Upper lobe of right lung (tissue), 1 donor: ENCODE data around the gene TNRC6B. TPM values are rescaled to one million over a fixed set of nuclear protein-coding genes. Genes with fewer than 3 reads are reported as not detected.
A peak's percentile ranks its signal among the peaks of the same experiment; 100 is the strongest.
"Not testable (repeated sequence)": the region's sequence is repeated elsewhere in the genome, so short reads cannot be mapped to it uniquely, and the experiment has no call there.

Source experiments
- ATAC-seq: fragments of 200-7000 bp; cut with Tn5 transposase; one replicate; pipeline ENCODE4 v1.9.1; 2020; ENCODE audit warnings: mild to moderate bottlenecking, moderate library complexity
- DNase-seq: peaks from one replicate; pipeline ENCODE4 v3.0.0-alpha.2; 2020
- H3K27ac ChIP-seq: fragments of 200-600 bp; one replicate; pipeline ENCODE4 v1.8.0; 2022
- H3K27me3 ChIP-seq: fragments of 200-600 bp; one replicate; pipeline ENCODE4 v1.8.0; 2022; ENCODE audit warnings: mild to moderate bottlenecking
- H3K36me3 ChIP-seq: fragments of 200-600 bp; one replicate; pipeline ENCODE4 v1.8.0; 2022
- H3K4me1 ChIP-seq: fragments of 200-600 bp; one replicate; pipeline ENCODE4 v1.8.0; 2022
- H3K4me3 ChIP-seq: fragments of 200-600 bp; one replicate; pipeline ENCODE4 v1.8.0; 2022; ENCODE audit warnings: mild to moderate bottlenecking
- H3K9me3 ChIP-seq: fragments of 200-600 bp; one replicate; pipeline ENCODE4 v1.8.0; 2022
- intact Hi-C: fragments of 100-400 bp; cut with DNase I; formaldehyde crosslinking; loops from one replicate; pipeline ENCODE4 v1.11.0; 2022
- total RNA-seq: library from RNA; stranded (reverse); fragmentation: NEBNext Ultra II Directional; extraction: Animal tissue kit (Norgen Biotek cat#: 25700); gene quantifications from one replicate; pipeline ENCODE4 v1.2.1, GENCODE V29; 2021
- TF ChIP-seq, protein P1 (sequence below): fragments of 200-600 bp; IDR thresholded peaks from one replicate; pipeline ENCODE4 v1.8.0; 2022; ENCODE audit warnings: antibody characterized with exemption
- donor health status: DM: no; HTN: yes; CAD: no; lungs with severe emphysema.

Gene TNRC6B
- total RNA-seq, 1 donor from 2014 or later, result 46.4 TPM

DNA sequence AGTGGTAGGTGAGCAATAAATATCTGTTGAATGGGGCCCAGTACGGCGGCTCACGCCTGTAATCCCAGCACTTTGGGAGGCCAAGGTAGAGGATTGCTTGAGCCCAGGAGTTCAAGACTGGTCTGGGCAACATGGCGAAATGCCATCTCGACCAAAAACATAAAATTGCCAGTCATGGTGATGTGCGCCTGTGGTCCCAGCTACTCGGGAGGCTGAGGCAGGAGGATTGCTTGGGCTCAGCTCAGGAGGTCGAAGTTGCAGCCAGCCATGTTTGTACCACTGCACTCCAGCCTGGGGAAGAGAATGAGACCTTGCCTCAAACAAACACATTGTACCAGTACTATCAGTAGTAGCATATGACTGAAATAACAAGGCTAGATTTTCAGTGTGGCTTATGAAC is 196.8 kb downstream of the TNRC6B start:
- Histone ChIP-seq H3K27me3 (no peaks in the 10 kb centered on the region), H3K4me1 (no peaks in the 10 kb centered on the region), H3K27ac (no peak overlapping the region), H3K4me3 (no peak overlapping the region), H3K36me3 (peaks cover 6% of the 10 kb centered on the region), H3K9me3 (no peaks in the 10 kb centered on the region)
- DNase-seq (no peak), ATAC-seq (no peak)
- intact Hi-C loops, result no loop called here
- TF ChIP-seq, protein P1, sequence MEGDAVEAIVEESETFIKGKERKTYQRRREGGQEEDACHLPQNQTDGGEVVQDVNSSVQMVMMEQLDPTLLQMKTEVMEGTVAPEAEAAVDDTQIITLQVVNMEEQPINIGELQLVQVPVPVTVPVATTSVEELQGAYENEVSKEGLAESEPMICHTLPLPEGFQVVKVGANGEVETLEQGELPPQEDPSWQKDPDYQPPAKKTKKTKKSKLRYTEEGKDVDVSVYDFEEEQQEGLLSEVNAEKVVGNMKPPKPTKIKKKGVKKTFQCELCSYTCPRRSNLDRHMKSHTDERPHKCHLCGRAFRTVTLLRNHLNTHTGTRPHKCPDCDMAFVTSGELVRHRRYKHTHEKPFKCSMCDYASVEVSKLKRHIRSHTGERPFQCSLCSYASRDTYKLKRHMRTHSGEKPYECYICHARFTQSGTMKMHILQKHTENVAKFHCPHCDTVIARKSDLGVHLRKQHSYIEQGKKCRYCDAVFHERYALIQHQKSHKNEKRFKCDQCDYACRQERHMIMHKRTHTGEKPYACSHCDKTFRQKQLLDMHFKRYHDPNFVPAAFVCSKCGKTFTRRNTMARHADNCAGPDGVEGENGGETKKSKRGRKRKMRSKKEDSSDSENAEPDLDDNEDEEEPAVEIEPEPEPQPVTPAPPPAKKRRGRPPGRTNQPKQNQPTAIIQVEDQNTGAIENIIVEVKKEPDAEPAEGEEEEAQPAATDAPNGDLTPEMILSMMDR, result no peak

DNA sequence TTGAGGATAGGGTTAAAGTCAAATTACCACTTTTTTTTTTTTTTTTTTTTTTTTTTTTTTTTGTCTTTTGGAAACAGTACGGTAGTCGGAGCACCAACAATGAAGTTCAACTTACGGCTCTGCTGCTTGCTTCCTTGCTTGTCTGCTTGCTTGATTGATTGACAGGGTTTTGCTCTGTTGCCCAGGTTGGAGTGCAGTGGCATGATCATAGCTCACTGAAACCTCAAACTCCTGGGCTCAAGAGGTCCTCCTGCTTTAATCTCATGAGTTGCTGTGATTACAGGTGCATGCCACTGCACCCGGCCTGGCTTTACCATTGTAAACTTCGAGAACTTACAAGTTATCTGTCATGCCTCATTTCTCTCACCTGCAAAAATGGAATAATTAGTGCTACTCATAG is 198.4 kb downstream of the TNRC6B start:
- TF ChIP-seq, protein P1, result no peak
- DNase-seq (no peak), ATAC-seq (peak; percentile 87)
- no peaks in the 10 kb centered on the region for H3K27me3 ChIP-seq
- no peaks in the 10 kb centered on the region for H3K9me3 ChIP-seq
- no peaks in the 10 kb centered on the region for H3K4me1 ChIP-seq
- intact Hi-C loops, result no loop called here
- H3K27ac ChIP-seq, result no peak overlapping the region
- H3K36me3 ChIP-seq, result peaks cover 6% of the 10 kb centered on the region
- H3K4me3 ChIP-seq, result no peak overlapping the region

DNA sequence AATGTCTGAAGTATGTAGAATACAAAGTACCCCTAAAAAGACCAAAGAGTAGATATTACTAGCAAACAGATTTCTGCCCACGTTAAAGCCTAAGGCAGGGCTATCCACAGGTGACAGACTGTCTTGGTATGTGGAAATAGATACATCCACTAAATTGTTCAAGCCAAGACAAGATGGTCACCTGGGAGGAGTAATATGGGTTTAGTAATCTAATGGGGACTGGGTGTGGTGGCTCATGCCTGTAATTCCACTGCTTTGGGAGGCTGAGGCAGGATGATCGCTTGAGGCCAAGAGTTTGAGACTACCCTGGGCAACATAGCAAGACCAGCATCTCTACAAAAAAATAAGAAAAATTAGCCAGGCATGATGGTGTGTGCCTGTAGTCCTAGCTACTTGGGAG is 200.2 kb downstream of the TNRC6B start:
- TF ChIP-seq, protein P1, result no peak
- H3K27ac ChIP-seq, result no peak overlapping the region

DNA sequence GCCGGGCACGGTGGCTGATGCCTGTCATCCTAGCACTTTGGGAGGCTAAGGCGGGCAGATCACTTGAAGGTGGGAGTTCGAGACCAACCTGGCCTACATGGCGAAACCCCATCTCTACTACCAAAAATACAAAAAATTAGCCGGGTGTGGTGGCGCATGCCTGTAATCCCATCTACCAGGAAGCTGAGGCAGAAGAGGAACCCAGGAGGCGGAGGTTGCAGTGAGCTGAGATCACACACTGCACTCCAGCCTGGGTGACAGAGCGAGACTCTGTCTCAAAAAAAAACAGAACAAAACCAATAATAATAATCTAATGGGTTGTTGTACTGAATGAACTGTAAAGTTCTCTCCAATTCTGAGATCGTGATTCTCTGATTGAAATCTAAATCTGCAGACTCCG is 200.7 kb downstream of the TNRC6B start:
- H3K36me3 ChIP-seq, H3K27me3 ChIP-seq, intact Hi-C loops, DNase-seq, H3K4me3 ChIP-seq, H3K4me1 ChIP-seq, H3K9me3 ChIP-seq, H3K27ac ChIP-seq: not testable (repeated sequence)
- peak; percentile 70 for ATAC-seq

More for the DNA sequence above, 200.2 kb downstream of the TNRC6B start:
- DNase-seq, result no peak
- no peak for ATAC-seq
- intact Hi-C loops, result no loop called here
- H3K27me3 ChIP-seq, result no peaks in the 10 kb centered on the region
- H3K9me3 ChIP-seq, result no peaks in the 10 kb centered on the region
- peaks cover 4% of the 10 kb centered on the region for H3K36me3 ChIP-seq
- H3K4me1 ChIP-seq, result no peaks in the 10 kb centered on the region
- no peak overlapping the region for H3K4me3 ChIP-seq

DNA sequence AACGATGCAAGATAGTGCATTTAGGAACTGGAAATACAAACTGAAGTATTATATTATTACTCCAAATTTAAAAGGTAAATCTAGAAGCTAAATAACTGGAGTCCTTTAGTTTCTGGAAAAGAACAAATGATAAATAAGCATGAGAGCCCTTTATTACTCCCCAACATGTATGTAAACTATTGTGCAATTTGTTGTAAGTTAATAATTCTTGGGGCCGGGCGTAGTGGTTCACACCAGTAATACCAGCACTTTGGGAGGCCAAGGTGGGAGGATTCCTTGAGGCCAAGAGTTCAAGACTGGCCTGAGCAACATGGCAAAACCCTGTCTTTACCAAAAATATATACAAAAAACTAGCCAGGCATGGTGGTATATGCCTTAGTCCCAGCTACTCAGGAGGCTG is 203.7 kb downstream of the TNRC6B start:
- intact Hi-C loops, result no loop called here
- no peak overlapping the region for H3K27ac ChIP-seq

DNA sequence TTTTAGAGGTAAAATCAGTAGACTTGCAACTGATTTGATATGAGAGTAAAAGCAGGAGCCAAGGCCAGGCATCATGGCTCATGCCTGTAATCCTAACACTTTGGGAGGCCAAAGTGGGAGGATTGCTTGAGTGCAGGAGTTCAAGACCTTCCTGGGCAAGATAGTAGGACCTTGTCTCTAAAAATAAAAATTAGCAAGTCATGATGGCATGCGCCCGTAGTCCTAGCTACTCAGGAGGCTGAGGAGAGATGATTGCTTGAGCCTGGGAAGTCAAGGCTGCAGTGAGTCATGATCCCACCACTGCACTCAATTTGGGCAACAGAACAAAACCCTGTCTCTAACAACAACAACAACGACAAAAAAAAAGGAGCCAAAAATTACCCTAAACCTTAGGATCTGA is 206.2 kb downstream of the TNRC6B start:
- H3K36me3 ChIP-seq, result no peaks in the 10 kb centered on the region
- no peak overlapping the region for H3K4me3 ChIP-seq
- TF ChIP-seq, protein P1, result no peak
- no peaks in the 10 kb centered on the region for H3K9me3 ChIP-seq
- intact Hi-C loops, result no loop called here
- H3K4me1 ChIP-seq, result peaks cover 20% of the 10 kb centered on the region
- H3K27ac ChIP-seq, result no peak overlapping the region
- no peak for ATAC-seq
- H3K27me3 ChIP-seq, result no peaks in the 10 kb centered on the region
- DNase-seq, result no peak

More for the DNA sequence above, 203.7 kb downstream of the TNRC6B start:
- TF ChIP-seq, protein P1, result no peak
- ATAC-seq, result no peak
- no peak for DNase-seq
- Histone ChIP-seq H3K36me3 (no peaks in the 10 kb centered on the region), H3K4me1 (peaks cover 15% of the 10 kb centered on the region), H3K9me3 (no peaks in the 10 kb centered on the region), H3K27me3 (no peaks in the 10 kb centered on the region), H3K4me3 (no peak overlapping the region)
